ENCODE results near the gene SBK3.

DNA sequence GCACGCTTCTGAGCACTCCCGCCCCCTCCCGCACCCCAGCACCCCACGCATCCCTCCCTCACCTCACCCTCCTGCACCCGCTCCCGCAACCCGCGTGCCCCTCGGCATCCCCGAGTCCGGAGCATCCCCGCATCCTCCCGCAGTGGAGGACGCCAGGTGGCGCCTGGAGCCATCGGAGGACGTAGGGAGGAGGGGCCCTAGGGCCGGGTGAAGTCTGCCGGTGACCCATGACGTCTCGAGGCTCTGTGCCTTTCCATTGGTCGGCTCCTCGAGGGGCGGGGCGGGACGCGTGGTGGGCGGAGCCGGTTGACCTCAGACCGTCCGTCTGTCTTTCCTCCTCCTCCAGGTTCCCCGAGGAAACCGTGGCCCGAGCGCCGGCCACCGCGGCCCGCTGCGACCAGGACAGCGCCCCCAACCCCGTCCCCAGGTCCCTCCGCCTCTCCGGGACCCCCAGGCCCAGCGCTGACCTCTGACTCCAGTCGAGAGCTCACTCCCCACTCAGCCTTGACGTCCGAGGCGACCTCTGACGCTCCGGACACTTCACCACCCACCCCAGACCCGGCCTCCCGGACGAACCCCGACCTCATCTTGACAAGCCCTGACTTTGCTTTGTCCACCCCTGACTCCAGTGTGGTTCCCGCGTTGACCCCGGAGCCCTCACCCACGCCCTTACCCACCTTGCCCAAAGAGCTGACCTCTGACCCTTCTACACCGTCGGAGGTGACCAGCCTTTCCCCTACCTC lies 28.3 kb downstream of the SBK3 start:
- peak; percentile 79 to 96 (median 90) for TF ChIP-seq CTCF (IDR thresholded peaks at IDR 0.05 in 2 of 3, conservative IDR thresholded peaks at IDR 0.05 in 1 of 3; ENCODE audit: borderline replicate concordance in 1 of 3, insufficient read depth in 1 of 3, low read depth in 2 of 3, low read length in 2 of 3)
- no peak for TF ChIP-seq POLR2A (IDR thresholded peaks at IDR 0.05; ENCODE audit: borderline replicate concordance, extremely low read depth, insufficient read depth, insufficient read length)
- TF ChIP-seq SIN3A (IDR thresholded peaks at IDR 0.05; ENCODE audit: low read depth), result no peak
- TF ChIP-seq ZNF274 (IDR thresholded peaks at IDR 0.05; ENCODE audit: low read depth, low read length), result no peak
- no peak for TF ChIP-seq EZH2 (IDR thresholded peaks at IDR 0.05)
- peak; percentile 54; the same call in 1 of the 2 replicates for TF ChIP-seq POLR2AphosphoS5 (IDR thresholded peaks at IDR 0.05; ENCODE audit: low read depth, low read length)
- no peak for TF ChIP-seq CEBPB (IDR thresholded peaks at IDR 0.05; ENCODE audit: low read depth)
- no peak for TF ChIP-seq YY1 (IDR thresholded peaks at IDR 0.05; ENCODE audit: extremely low read depth, insufficient replicate concordance, low read depth, low read length)
- TF ChIP-seq ELF1 (IDR thresholded peaks at IDR 0.05; ENCODE audit: borderline replicate concordance, low read depth), result no peak
- no peak for TF ChIP-seq ZFX (IDR thresholded peaks at IDR 0.05)

Measured in HCT116 (cell line).